ENCODE measurements around the gene TOR4A.

TOR4A gene

GRCh38 chr9:137300567-137301080 is 23.1 kb downstream of the TOR4A start:
- Histone ChIP-seq H3K27me3 (peaks cover 98% of the 10 kb centered on the region), H3K4me3 (ENCODE audit: low read depth in 1 of 2, low read length in 1 of 2) (peak overlapping the region; percentile 27 to 43), H3K27ac (no peak overlapping the region), H3K9me3 (no peaks in the 10 kb centered on the region), H3K36me3 (no peaks in the 10 kb centered on the region), H3K4me1 (ENCODE audit: control insufficient read depth in 1 of 2, insufficient read depth in 1 of 2, low read depth in 1 of 2, low read length in 1 of 2) (peaks cover 11 to 28% of the 10 kb centered on the region in 2 experiments)
- no peak for TF ChIP-seq CTCF (IDR thresholded peaks at IDR 0.05)

GRCh38 chr9:137301081-137301947 is 23.8 kb downstream of the TOR4A start:
- peaks cover 98% of the 10 kb centered on the region for H3K27me3 ChIP-seq
- peaks cover 11 to 24% of the 10 kb centered on the region in 2 experiments for H3K4me1 ChIP-seq (ENCODE audit: control insufficient read depth in 1 of 2, insufficient read depth in 1 of 2, low read depth in 1 of 2, low read length in 1 of 2)
- H3K4me3 ChIP-seq (ENCODE audit: low read depth in 1 of 2, low read length in 1 of 2): peak overlapping the region; percentile 43 to 55
- no peak overlapping the region for H3K27ac ChIP-seq
- no peak for TF ChIP-seq CTCF (IDR thresholded peaks at IDR 0.05)
- H3K9me3 ChIP-seq: no peaks in the 10 kb centered on the region
- no peaks in the 10 kb centered on the region for H3K36me3 ChIP-seq

- no peak for TF ChIP-seq CTCF (IDR thresholded peaks at IDR 0.05)
- peaks cover 98% of the 10 kb centered on the region for H3K27me3 ChIP-seq
- no peaks in the 10 kb centered on the region for H3K36me3 ChIP-seq
- no peaks in the 10 kb centered on the region for H3K9me3 ChIP-seq
- peaks cover 11 to 24% of the 10 kb centered on the region in 2 experiments for H3K4me1 ChIP-seq (ENCODE audit: control insufficient read depth in 1 of 2, insufficient read depth in 1 of 2, low read depth in 1 of 2, low read length in 1 of 2)
- H3K27ac ChIP-seq: no peak within 1 kb of the TSS
- H3K4me3 ChIP-seq (ENCODE audit: low read depth in 1 of 2, low read length in 1 of 2): peak within 1 kb of the TSS; percentile 43 to 55
These were observed 24.6 kb downstream of the TOR4A start, which contains the start of gene NRARP for GRCh38 chr9:137302118-137302448. TSS of gene NRARP (minus strand) at chr9:137302271. CDS start at chr9:137301928, 343 bp downstream.

- Histone ChIP-seq H3K36me3 (no peaks in the 10 kb centered on the region), H3K27ac (no peak overlapping the region), H3K4me3 (ENCODE audit: low read depth in 1 of 2, low read length in 1 of 2) (peak overlapping the region; percentile 23 to 36), H3K4me1 (ENCODE audit: control insufficient read depth in 1 of 2, insufficient read depth in 1 of 2, low read depth in 1 of 2, low read length in 1 of 2) (peaks cover 11 to 24% of the 10 kb centered on the region in 2 experiments), H3K9me3 (no peaks in the 10 kb centered on the region), H3K27me3 (peaks cover 98% of the 10 kb centered on the region)
- peak; percentile 11 for TF ChIP-seq CTCF (IDR thresholded peaks at IDR 0.05)
These were observed 25.1 kb downstream of the TOR4A start for GRCh38 chr9:137302449-137303150.

GRCh38 chr9:137303151-137303892 is 25.8 kb downstream of the TOR4A start:
- no peaks in the 10 kb centered on the region for H3K9me3 ChIP-seq
- no peak for TF ChIP-seq CTCF (IDR thresholded peaks at IDR 0.05)
- peaks cover 11 to 24% of the 10 kb centered on the region in 2 experiments for H3K4me1 ChIP-seq (ENCODE audit: control insufficient read depth in 1 of 2, insufficient read depth in 1 of 2, low read depth in 1 of 2, low read length in 1 of 2)
- H3K4me3 ChIP-seq (ENCODE audit: low read depth in 1 of 2, low read length in 1 of 2): no peak overlapping the region
- H3K27me3 ChIP-seq: peaks cover 98% of the 10 kb centered on the region
- H3K27ac ChIP-seq: no peak overlapping the region
- no peaks in the 10 kb centered on the region for H3K36me3 ChIP-seq

Measured in neutrophil (primary cell).